Mesenchymal stem cell (in vitro differentiated cells and primary cell): ENCODE measurements around the gene CRACR2A.

Experiments
- DNase-seq: peaks from one replicate; pipeline ENCODE4 v3.0.0-alpha.2; 2013
- H2AFZ ChIP-seq: one replicate; pipeline ENCODE4 v1.6.1; 2013; ENCODE audit warnings: low read depth, mild to moderate bottlenecking, control low read depth, inconsistent platforms, low read length, moderate library complexity
- H2AK5ac ChIP-seq: 2 replicates; pipeline ENCODE4 v1.6.1; 2013; ENCODE audit warnings: low read length, moderate library complexity, mild to moderate bottlenecking, inconsistent platforms; ENCODE audit not compliant: severe bottlenecking
- H2BK120ac ChIP-seq: one replicate; pipeline ENCODE4 v1.6.1; 2013; ENCODE audit warnings: low read depth, mild to moderate bottlenecking, inconsistent platforms, low read length, moderate library complexity
- H2BK12ac ChIP-seq, 2 experiments: one replicate each; pipeline ENCODE4 v1.6.1; 2013; ENCODE audit warnings: inconsistent platforms in 2 of 2, low read length in 2 of 2, mild to moderate bottlenecking in 2 of 2, moderate library complexity in 2 of 2, control low read depth in 1 of 2
- H2BK15ac ChIP-seq: one replicate; pipeline ENCODE4 v1.6.1; 2013; ENCODE audit warnings: mild to moderate bottlenecking, low read depth, inconsistent platforms; ENCODE audit not compliant: poor library complexity, severe bottlenecking
- H2BK5ac ChIP-seq: 2 replicates; pipeline ENCODE4 v1.6.1; 2013; ENCODE audit warnings: low read depth, mild to moderate bottlenecking, low read length, control low read depth, inconsistent platforms; ENCODE audit not compliant: poor library complexity, severe bottlenecking
- H3K14ac ChIP-seq, 2 experiments: one replicate each; pipeline ENCODE4 v1.6.1; 2013; ENCODE audit warnings: inconsistent platforms in 2 of 2, low read length in 2 of 2, control low read depth in 1 of 2, mild to moderate bottlenecking in 1 of 2, moderate library complexity in 1 of 2
- H3K18ac ChIP-seq, 2 experiments: one replicate each; pipeline ENCODE4 v1.6.1; 2013; ENCODE audit warnings: inconsistent platforms in 2 of 2, low read length in 2 of 2, control low read depth in 1 of 2, low read depth in 1 of 2, mild to moderate bottlenecking in 1 of 2
- H3K23ac ChIP-seq, 2 experiments: one replicate each; pipeline ENCODE4 v1.6.1; 2013; ENCODE audit warnings: inconsistent platforms in 2 of 2, low read length in 2 of 2, mild to moderate bottlenecking in 2 of 2, moderate library complexity in 2 of 2, control low read depth in 1 of 2
- H3K27ac ChIP-seq: 2 replicates; pipeline ENCODE4 v1.5.1; 2013; ENCODE audit warnings: mild to moderate bottlenecking, moderate library complexity, low read length, control low read depth, inconsistent platforms; ENCODE audit not compliant: poor library complexity, severe bottlenecking
- H3K27me3 ChIP-seq, 2 experiments: 2 replicates each; pipeline versions ENCODE4 v1.6.1 to v1.7.0; 2013; ENCODE audit warnings: low read length in 2 of 2, mild to moderate bottlenecking in 2 of 2, moderate library complexity in 2 of 2, control low read depth in 1 of 2, inconsistent platforms in 1 of 2; ENCODE audit not compliant: control insufficient read depth in 1 of 2, insufficient read depth in 1 of 2
- H3K36me3 ChIP-seq, 2 experiments: 2 replicates each; pipeline versions ENCODE4 v1.6.1 to v1.7.0; 2013; ENCODE audit warnings: low read length in 2 of 2, control low read depth in 1 of 2, inconsistent platforms in 1 of 2, low read depth in 1 of 2, mild to moderate bottlenecking in 1 of 2; ENCODE audit not compliant: insufficient read depth in 2 of 2, control insufficient read depth in 1 of 2
- H3K4ac ChIP-seq, 2 experiments: one replicate each; pipeline ENCODE4 v1.6.1; 2013; ENCODE audit warnings: inconsistent platforms in 2 of 2, low read length in 2 of 2, mild to moderate bottlenecking in 2 of 2, moderate library complexity in 2 of 2, control low read depth in 1 of 2, low read depth in 1 of 2
- H3K4me1 ChIP-seq: 2 replicates; pipeline ENCODE4 v1.6.1; 2013; ENCODE audit warnings: low read depth, low read length, control low read depth; ENCODE audit not compliant: control insufficient read depth, insufficient read depth
- H3K4me2 ChIP-seq: 2 replicates; pipeline ENCODE4 v1.6.1; 2013; ENCODE audit warnings: low read length, mild to moderate bottlenecking, inconsistent platforms; ENCODE audit not compliant: poor library complexity, severe bottlenecking
- H3K4me3 ChIP-seq, 2 experiments: 2 replicates each; pipeline versions ENCODE4 v1.5.1 to v1.7.0; 2013; ENCODE audit warnings: low read length in 2 of 2, mild to moderate bottlenecking in 2 of 2, control low read depth in 1 of 2, low read depth in 1 of 2; ENCODE audit not compliant: insufficient read depth in 1 of 2
- H3K79me1 ChIP-seq: replicated peaks from 2 replicates; pipeline ENCODE4 v1.6.1; 2013; ENCODE audit warnings: mild to moderate bottlenecking, control low read depth, low read length, inconsistent platforms; ENCODE audit not compliant: poor library complexity, severe bottlenecking
- H3K9ac ChIP-seq: 2 replicates; pipeline ENCODE4 v1.7.0; 2013; ENCODE audit warnings: mild to moderate bottlenecking, low read length, moderate library complexity
- H3K9me3 ChIP-seq: 2 replicates; pipeline ENCODE4 v1.7.0; 2013; ENCODE audit warnings: mild to moderate bottlenecking, low read length; ENCODE audit not compliant: control insufficient read depth
- H4K8ac ChIP-seq: one replicate; pipeline ENCODE4 v1.6.1; 2013; ENCODE audit warnings: inconsistent platforms, mild to moderate bottlenecking, low read length, moderate library complexity
- H4K91ac ChIP-seq: one replicate; pipeline ENCODE4 v1.6.1; 2013; ENCODE audit warnings: mild to moderate bottlenecking, low read length, inconsistent platforms
- WGBS: methylation state at CpG from one replicate; pipeline ENCODE4 v1.1.7; 2013; ENCODE audit warnings: mixed read lengths; 5-methylcytosine and 5-hydroxymethylcytosine counted together

CRACR2A gene

GRCh38 chr12:3607821-3608220 is 145.1 kb downstream of the CRACR2A start:
- Histone ChIP-seq H2BK120ac (no peak overlapping the region), H3K4ac (no peak overlapping the region), H3K9ac (no peak overlapping the region), H3K14ac (no peak overlapping the region), H3K18ac (no peak overlapping the region), H2AK5ac (no peak overlapping the region), H3K4me2 (no peak overlapping the region), H3K27me3 (peaks cover 28 to 32% of the 10 kb centered on the region in 2 experiments), H2BK5ac (no peak overlapping the region), H3K9me3 (no peaks in the 10 kb centered on the region), H3K27ac (no peak overlapping the region), H2AFZ (no peak overlapping the region), H4K8ac (no peak overlapping the region), H3K4me3 (no peak overlapping the region), H2BK15ac (no peak overlapping the region), H4K91ac (no peak overlapping the region), H3K36me3 (no peaks in the 10 kb centered on the region), H3K23ac (no peak overlapping the region), H2BK12ac (no peak overlapping the region), H3K4me1 (peaks cover 2% of the 10 kb centered on the region), H3K79me1 (no peaks in the 10 kb centered on the region)
- 93% methylated on average over 2 of the region's 4 CpGs for WGBS
- DNase-seq, result no peak

DNA sequence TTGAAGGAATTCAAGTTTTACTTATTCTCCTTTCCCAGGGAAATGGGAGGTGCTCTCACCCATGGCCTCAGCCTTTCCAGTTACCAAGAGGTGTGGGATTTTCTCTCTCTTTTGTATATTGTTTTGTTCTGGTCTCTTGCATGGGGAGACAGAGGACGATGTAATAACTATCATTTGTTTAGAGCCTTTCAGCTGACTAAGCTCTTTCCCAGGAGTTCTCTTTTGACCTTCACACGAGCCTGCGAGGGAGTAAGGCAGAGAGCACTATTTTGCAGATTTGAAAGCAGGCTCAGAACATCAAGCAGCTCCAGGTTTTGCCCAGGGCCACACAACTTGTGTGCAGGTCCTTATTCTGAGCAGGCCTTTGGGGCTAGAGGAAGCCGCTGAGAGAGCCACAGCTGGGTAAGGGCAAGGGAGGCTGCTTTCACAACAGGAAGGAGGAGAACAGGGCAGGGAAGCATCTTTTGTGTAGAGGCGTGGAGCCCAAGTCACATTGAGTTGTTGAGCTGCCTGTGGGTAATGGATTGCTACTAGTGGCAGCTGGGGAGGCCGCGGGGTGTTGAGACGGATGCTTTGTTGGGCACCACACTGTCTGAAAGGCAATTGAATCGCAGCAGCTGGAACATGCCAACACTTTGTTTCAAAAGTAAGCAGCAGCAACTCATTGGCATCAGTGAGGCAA is 145.7 kb downstream of the CRACR2A start:
- no peaks in the 10 kb centered on the region for H3K79me1 ChIP-seq
- no peak overlapping the region for H4K8ac ChIP-seq
- no peak overlapping the region for H2BK5ac ChIP-seq
- no peak overlapping the region for H2BK15ac ChIP-seq
- H3K4ac ChIP-seq, result no peak overlapping the region
- peak overlapping the region in 1 of 2 experiments; percentile 21 for H3K14ac ChIP-seq
- H4K91ac ChIP-seq, result no peak overlapping the region
- peaks cover 2% of the 10 kb centered on the region for H3K4me1 ChIP-seq
- no peak overlapping the region for H2BK120ac ChIP-seq
- no peak overlapping the region for H3K9ac ChIP-seq
- H2BK12ac ChIP-seq, result no peak overlapping the region
- 74% methylated on average over 9 of the region's 9 CpGs for WGBS
- H3K4me3 ChIP-seq, result no peak overlapping the region
- H2AK5ac ChIP-seq, result no peak overlapping the region
- no peak for DNase-seq
- no peak overlapping the region for H3K23ac ChIP-seq
- no peak overlapping the region for H3K18ac ChIP-seq
- no peak overlapping the region for H2AFZ ChIP-seq
- no peaks in the 10 kb centered on the region for H3K9me3 ChIP-seq
- no peak overlapping the region for H3K4me2 ChIP-seq
- H3K36me3 ChIP-seq, result no peaks in the 10 kb centered on the region
- peaks cover 34 to 38% of the 10 kb centered on the region in 2 experiments for H3K27me3 ChIP-seq
- no peak overlapping the region for H3K27ac ChIP-seq

DNA sequence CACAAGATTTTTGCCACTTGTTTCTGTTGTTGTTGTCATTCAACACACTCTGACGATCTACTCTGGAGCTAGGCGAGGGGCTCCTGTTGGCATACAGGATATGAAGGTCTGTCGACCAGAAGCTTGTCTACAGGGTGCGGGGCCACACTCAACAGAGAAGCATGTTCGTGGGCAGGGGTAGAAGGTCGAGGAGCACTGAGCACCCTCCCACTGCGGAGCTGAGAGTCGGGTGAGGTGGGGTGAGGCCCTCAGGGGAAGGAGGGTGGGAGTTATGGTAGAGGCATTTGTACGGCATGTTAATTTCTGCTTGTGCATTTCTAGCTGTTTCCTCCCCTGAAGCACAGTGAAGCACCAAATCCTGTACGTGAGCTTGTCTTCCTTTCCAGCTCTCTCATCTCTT is 146.8 kb downstream of the CRACR2A start:
- 66% methylated on average over 10 of the region's 10 CpGs for WGBS
- peaks cover 2% of the 10 kb centered on the region for H3K4me1 ChIP-seq
- no peaks in the 10 kb centered on the region for H3K9me3 ChIP-seq

DNA sequence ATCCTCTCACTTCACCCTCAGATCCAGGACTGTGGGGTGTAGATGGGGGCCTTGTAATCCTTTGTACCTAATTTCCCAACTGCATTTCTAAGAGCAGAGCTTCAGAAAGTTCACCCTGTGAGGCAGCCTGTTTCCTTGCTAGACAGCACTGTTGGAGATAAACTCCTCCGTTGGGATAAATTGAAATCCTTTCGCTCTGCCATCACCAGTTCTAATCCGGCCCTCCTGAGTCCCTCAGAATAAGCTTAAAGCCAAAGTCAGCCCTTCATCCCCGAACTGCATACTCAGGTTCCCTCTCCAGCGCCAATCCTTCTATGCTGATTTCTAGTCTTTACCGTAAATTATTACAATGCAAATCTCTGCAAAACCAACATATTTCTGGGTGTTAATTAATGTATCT is 147.2 kb downstream of the CRACR2A start:
- no peak overlapping the region for H3K9ac ChIP-seq
- H3K18ac ChIP-seq, result no peak overlapping the region
- no peak overlapping the region for H3K4me2 ChIP-seq
- H2BK15ac ChIP-seq, result no peak overlapping the region
- H2BK120ac ChIP-seq, result no peak overlapping the region
- no peak overlapping the region for H3K4ac ChIP-seq
- no peak overlapping the region for H3K4me3 ChIP-seq
- peaks cover 2% of the 10 kb centered on the region for H3K4me1 ChIP-seq
- H3K36me3 ChIP-seq, result no peaks in the 10 kb centered on the region
- no peak overlapping the region for H2BK5ac ChIP-seq
- H3K79me1 ChIP-seq, result no peaks in the 10 kb centered on the region
- WGBS, result 64% methylated on average over 6 of the region's 6 CpGs
- DNase-seq, result no peak
- peaks cover 45 to 49% of the 10 kb centered on the region in 2 experiments for H3K27me3 ChIP-seq
- no peak overlapping the region for H2AK5ac ChIP-seq
- H3K23ac ChIP-seq, result no peak overlapping the region
- H2BK12ac ChIP-seq, result no peak overlapping the region
- no peak overlapping the region for H4K91ac ChIP-seq
- H3K27ac ChIP-seq, result no peak overlapping the region
- no peak overlapping the region for H4K8ac ChIP-seq
- H3K9me3 ChIP-seq, result no peaks in the 10 kb centered on the region
- no peak overlapping the region for H3K14ac ChIP-seq
- no peak overlapping the region for H2AFZ ChIP-seq

More for the DNA sequence above, 146.8 kb downstream of the CRACR2A start:
- no peak for DNase-seq
- Histone ChIP-seq H2BK15ac (no peak overlapping the region), H2BK120ac (no peak overlapping the region), H2BK5ac (no peak overlapping the region), H3K23ac (no peak overlapping the region), H2BK12ac (no peak overlapping the region), H3K79me1 (no peaks in the 10 kb centered on the region), H2AFZ (no peak overlapping the region), H3K14ac (no peak overlapping the region), H3K4me2 (no peak overlapping the region), H3K4ac (no peak overlapping the region), H3K4me3 (no peak overlapping the region), H3K36me3 (no peaks in the 10 kb centered on the region), H4K8ac (no peak overlapping the region), H3K27ac (no peak overlapping the region), H3K9ac (no peak overlapping the region), H3K27me3 (peaks cover 43 to 45% of the 10 kb centered on the region in 2 experiments), H3K18ac (no peak overlapping the region), H4K91ac (no peak overlapping the region), H2AK5ac (no peak overlapping the region)
